GM23338 (cell line): Measurements from ENCODE around the gene ADPRH. TPM values are rescaled to one million over a fixed set of nuclear protein-coding genes. Genes with fewer than 3 reads are reported as not detected.

Experiments used
- ATAC-seq: fragments of 200-7000 bp; cut with Tn5 transposase; 3 replicates; pipeline ENCODE4 v1.9.1; 2020
- DNase-seq: peaks from one replicate; pipeline ENCODE4 v3.0.0-alpha.2; 2015; ENCODE audit warnings: low spot score
- H2AFZ ChIP-seq: fragments of 200-600 bp; sonication (generic); 2 replicates; pipeline ENCODE4 v1.8.0; 2016; ENCODE audit warnings: antibody characterized with exemption, mild to moderate bottlenecking, moderate library complexity
- H3F3A ChIP-seq: fragments of 200-600 bp; sonication (generic); replicated peaks from 2 replicates; pipeline ENCODE4 v1.8.0; 2017; ENCODE audit warnings: antibody characterized with exemption, mixed run types, low read depth
- H3K27ac ChIP-seq: fragments of 200-600 bp; sonication (generic); 2 replicates; pipeline ENCODE4 v1.6.1; 2016; ENCODE audit warnings: low read depth
- H3K27me3 ChIP-seq: fragments of 200-600 bp; sonication (generic); 2 replicates; pipeline ENCODE4 v1.8.0; 2016; ENCODE audit warnings: mild to moderate bottlenecking, mixed run types, moderate library complexity; ENCODE audit not compliant: insufficient read depth
- H3K36me3 ChIP-seq: fragments of 200-600 bp; sonication (generic); 2 replicates; pipeline ENCODE4 v1.8.0; 2016; ENCODE audit warnings: mild to moderate bottlenecking; ENCODE audit not compliant: insufficient read depth
- H3K4me1 ChIP-seq: fragments of 200-600 bp; sonication (generic); 2 replicates; pipeline ENCODE4 v1.8.0; 2016; ENCODE audit warnings: mild to moderate bottlenecking, moderate library complexity; ENCODE audit not compliant: insufficient read depth
- H3K4me2 ChIP-seq: fragments of 200-600 bp; sonication (generic); 2 replicates; pipeline ENCODE4 v1.7.1; 2017; ENCODE audit warnings: mixed run types
- H3K4me3 ChIP-seq: fragments of 200-600 bp; sonication (generic); 2 replicates; pipeline ENCODE4 v1.6.1; 2016; ENCODE audit warnings: mixed run types
- H3K79me2 ChIP-seq: fragments of 200-600 bp; sonication (generic); replicated peaks from 2 replicates; pipeline ENCODE4 v1.8.0; 2017; ENCODE audit warnings: mild to moderate bottlenecking; ENCODE audit not compliant: insufficient read depth
- H3K9me2 ChIP-seq: fragments of 200-600 bp; sonication (generic); 2 replicates; pipeline ENCODE4 v1.8.0; 2017; ENCODE audit not compliant: insufficient read depth
- H4K20me1 ChIP-seq: fragments of 200-600 bp; sonication (generic); replicated peaks from 2 replicates; pipeline ENCODE4 v1.8.0; 2017; ENCODE audit warnings: mild to moderate bottlenecking; ENCODE audit not compliant: insufficient read depth
- H3K27ac Mint-ChIP-seq: 2 replicates; pipeline ENCODE4 v1.8.0; 2020; ENCODE audit warnings: inconsistent platforms, mild to moderate bottlenecking, moderate library complexity, mixed read lengths
- H3K27me3 Mint-ChIP-seq: 3 replicates; pipeline ENCODE4 v1.8.0; 2022; ENCODE audit warnings: low read depth, mild to moderate bottlenecking, moderate library complexity, mixed read lengths, inconsistent platforms; ENCODE audit not compliant: insufficient read depth, poor library complexity
- H3K36me3 Mint-ChIP-seq: 3 replicates; pipeline ENCODE4 v1.8.0; 2021; ENCODE audit warnings: low read depth, mild to moderate bottlenecking, inconsistent platforms, moderate library complexity, mixed read lengths
- H3K4me1 Mint-ChIP-seq: 3 replicates; pipeline ENCODE4 v1.8.0; 2020; ENCODE audit warnings: mild to moderate bottlenecking, inconsistent platforms, mixed read lengths
- H3K4me3 Mint-ChIP-seq: 3 replicates; pipeline ENCODE4 v1.8.0; 2021; ENCODE audit warnings: moderate library complexity, mild to moderate bottlenecking, inconsistent platforms, mixed read lengths
- H3K9me3 Mint-ChIP-seq: 3 replicates; pipeline ENCODE4 v1.8.0; 2020; ENCODE audit warnings: moderate library complexity, mild to moderate bottlenecking, inconsistent platforms, mixed read lengths
- CREB1 ChIP-seq: fragments of 250-450 bp; sonication (Bioruptor Pico); IDR thresholded peaks from 2 replicates; pipeline ENCODE4 v1.5.0; 2020; ENCODE audit warnings: low read depth, mild to moderate bottlenecking, moderate library complexity
- CTCF ChIP-seq, 2 experiments: fragments of 200-600 bp in 1 of 2; sonication (generic) in 1 of 2; conservative IDR thresholded peaks; 2 replicates each; pipeline versions ENCODE4 v1.5.1 to v1.6.1; 2016 to 2017; ENCODE audit warnings: antibody characterized with exemption in 2 of 2, low read depth in 2 of 2, mild to moderate bottlenecking in 2 of 2, moderate library complexity in 1 of 2
- EZH2 ChIP-seq: fragments of 200-600 bp; sonication (generic); IDR thresholded peaks from one replicate; pipeline ENCODE4 v1.8.0; 2017; ENCODE audit warnings: antibody characterized with exemption, mild to moderate bottlenecking, low read depth; ENCODE audit not compliant: unreplicated experiment
- EZH2phosphoT487 ChIP-seq: fragments of 200-600 bp; sonication (generic); IDR thresholded peaks from one replicate; pipeline ENCODE4 v1.8.1; 2018; ENCODE audit warnings: antibody characterized with exemption; ENCODE audit not compliant: unreplicated experiment
- JUNB ChIP-seq: IDR thresholded peaks from one replicate; pipeline ENCODE4 v1.6.1; 2016; ENCODE audit warnings: antibody characterized with exemption; ENCODE audit not compliant: unreplicated experiment
- NANOG ChIP-seq: IDR thresholded peaks from 2 replicates; pipeline ENCODE4 v1.6.1; 2016; ENCODE audit warnings: antibody characterized with exemption, borderline replicate concordance
- POLR2AphosphoS5 ChIP-seq: IDR thresholded peaks from 2 replicates; pipeline ENCODE4 v1.6.1; 2016; ENCODE audit warnings: antibody characterized with exemption, low read depth
- STAT1 ChIP-seq: IDR thresholded peaks from one replicate; pipeline ENCODE4 v1.6.1; 2016; ENCODE audit warnings: antibody characterized with exemption; ENCODE audit not compliant: unreplicated experiment
- ZNF114 ChIP-seq: fragments of 250-450 bp; sonication (Bioruptor Pico); IDR thresholded peaks from 2 replicates; pipeline ENCODE4 v1.5.0; 2020; ENCODE audit warnings: mild to moderate bottlenecking, moderate library complexity
- ZNF331 ChIP-seq: fragments of 250-450 bp; sonication (Bioruptor Pico); IDR thresholded peaks from 2 replicates; pipeline ENCODE4 v1.5.0; 2020; ENCODE audit warnings: low read depth, mild to moderate bottlenecking, moderate library complexity
- ZNF462 ChIP-seq: fragments of 250-450 bp; sonication (Bioruptor Pico); IDR thresholded peaks from 2 replicates; pipeline ENCODE4 v1.5.0; 2020; ENCODE audit warnings: mild to moderate bottlenecking, moderate library complexity
- polyA plus RNA-seq: library from polyadenylated mRNA; unstranded; fragments of >200 nt; fragmentation: Nextera tagmentation; extraction: Ambion mirVana; gene quantifications from 2 replicates; pipeline ENCODE4 v1.2.1, GENCODE V29; 2016
- total RNA-seq: library from RNA; depleted of rRNA; stranded (reverse); fragments of >200 nt; shearing (Covaris generic); gene quantifications from 2 replicates; pipeline ENCODE4 v1.2.3, GENCODE V29; 2014
- TF ChIP-seq, protein P1 (sequence below): IDR thresholded peaks from one replicate; pipeline ENCODE4 v1.6.1; 2018; ENCODE audit warnings: antibody characterized with exemption; ENCODE audit not compliant: unreplicated experiment
- TF ChIP-seq, protein P2 (sequence below): IDR thresholded peaks from 2 replicates; pipeline ENCODE4 v1.6.1; 2016; ENCODE audit warnings: antibody characterized with exemption

The ADPRH gene
- total and polyA plus RNA-seq, 2 experiments from 2014 or later = 1.2 to 3.4 TPM

GRCh38 chr3:119613872-119614271, 34.6 kb downstream of the ADPRH start:
- Histone ChIP-seq H3K4me3 (no peak overlapping the region), H3K4me2 (no peak overlapping the region), H3K36me3 (no peaks in the 10 kb centered on the region), H3K9me2 (no peaks in the 10 kb centered on the region), H3F3A (no peaks in the 10 kb centered on the region), H3K4me1 (no peaks in the 10 kb centered on the region), H3K27me3 (no peaks in the 10 kb centered on the region), H3K27ac (no peak overlapping the region), H4K20me1 (no peaks in the 10 kb centered on the region), H3K79me2 (no peaks in the 10 kb centered on the region), H2AFZ (no peak overlapping the region)
- Mint-ChIP-seq H3K36me3 (no peaks in the 10 kb centered on the region), H3K27me3 (no peaks in the 10 kb centered on the region), H3K27ac (no peak overlapping the region), H3K4me3 (no peak overlapping the region), H3K4me1 (peaks cover 2% of the 10 kb centered on the region; the same call in 1 of the 3 replicates), H3K9me3 (no peaks in the 10 kb centered on the region)
- ATAC-seq (no peak), DNase-seq (no peak)
- no peak for TF ChIP-seq EZH2phosphoT487
- no peak for TF ChIP-seq NANOG
- TF ChIP-seq STAT1 = no peak
- TF ChIP-seq EZH2 = no peak
- TF ChIP-seq, protein P1, sequence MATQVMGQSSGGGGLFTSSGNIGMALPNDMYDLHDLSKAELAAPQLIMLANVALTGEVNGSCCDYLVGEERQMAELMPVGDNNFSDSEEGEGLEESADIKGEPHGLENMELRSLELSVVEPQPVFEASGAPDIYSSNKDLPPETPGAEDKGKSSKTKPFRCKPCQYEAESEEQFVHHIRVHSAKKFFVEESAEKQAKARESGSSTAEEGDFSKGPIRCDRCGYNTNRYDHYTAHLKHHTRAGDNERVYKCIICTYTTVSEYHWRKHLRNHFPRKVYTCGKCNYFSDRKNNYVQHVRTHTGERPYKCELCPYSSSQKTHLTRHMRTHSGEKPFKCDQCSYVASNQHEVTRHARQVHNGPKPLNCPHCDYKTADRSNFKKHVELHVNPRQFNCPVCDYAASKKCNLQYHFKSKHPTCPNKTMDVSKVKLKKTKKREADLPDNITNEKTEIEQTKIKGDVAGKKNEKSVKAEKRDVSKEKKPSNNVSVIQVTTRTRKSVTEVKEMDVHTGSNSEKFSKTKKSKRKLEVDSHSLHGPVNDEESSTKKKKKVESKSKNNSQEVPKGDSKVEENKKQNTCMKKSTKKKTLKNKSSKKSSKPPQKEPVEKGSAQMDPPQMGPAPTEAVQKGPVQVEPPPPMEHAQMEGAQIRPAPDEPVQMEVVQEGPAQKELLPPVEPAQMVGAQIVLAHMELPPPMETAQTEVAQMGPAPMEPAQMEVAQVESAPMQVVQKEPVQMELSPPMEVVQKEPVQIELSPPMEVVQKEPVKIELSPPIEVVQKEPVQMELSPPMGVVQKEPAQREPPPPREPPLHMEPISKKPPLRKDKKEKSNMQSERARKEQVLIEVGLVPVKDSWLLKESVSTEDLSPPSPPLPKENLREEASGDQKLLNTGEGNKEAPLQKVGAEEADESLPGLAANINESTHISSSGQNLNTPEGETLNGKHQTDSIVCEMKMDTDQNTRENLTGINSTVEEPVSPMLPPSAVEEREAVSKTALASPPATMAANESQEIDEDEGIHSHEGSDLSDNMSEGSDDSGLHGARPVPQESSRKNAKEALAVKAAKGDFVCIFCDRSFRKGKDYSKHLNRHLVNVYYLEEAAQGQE = no peak
- TF ChIP-seq ZNF331 (CRISPR knock-in tag) = no peak
- TF ChIP-seq JUNB = no peak
- no peak for TF ChIP-seq POLR2AphosphoS5
- TF ChIP-seq CTCF (conservative IDR thresholded peaks at IDR 0.05; ENCODE audit: low read depth in 2 of 2) = no peak
- TF ChIP-seq ZNF462 (CRISPR knock-in tag) = no peak
- TF ChIP-seq, protein P2, sequence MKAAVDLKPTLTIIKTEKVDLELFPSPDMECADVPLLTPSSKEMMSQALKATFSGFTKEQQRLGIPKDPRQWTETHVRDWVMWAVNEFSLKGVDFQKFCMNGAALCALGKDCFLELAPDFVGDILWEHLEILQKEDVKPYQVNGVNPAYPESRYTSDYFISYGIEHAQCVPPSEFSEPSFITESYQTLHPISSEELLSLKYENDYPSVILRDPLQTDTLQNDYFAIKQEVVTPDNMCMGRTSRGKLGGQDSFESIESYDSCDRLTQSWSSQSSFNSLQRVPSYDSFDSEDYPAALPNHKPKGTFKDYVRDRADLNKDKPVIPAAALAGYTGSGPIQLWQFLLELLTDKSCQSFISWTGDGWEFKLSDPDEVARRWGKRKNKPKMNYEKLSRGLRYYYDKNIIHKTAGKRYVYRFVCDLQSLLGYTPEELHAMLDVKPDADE = no peak
- TF ChIP-seq ZNF114 = no peak
- TF ChIP-seq CREB1 (CRISPR knock-in tag) = no peak
